Midbrain (tissue), 1 donor: ENCODE results near the gene ZNRD2.
A peak's percentile ranks its signal among the peaks of the same experiment; 100 is the strongest.

Experiments used
- DNase-seq: peaks from one replicate; lab custom pipeline; 2025; lab: John Stamatoyannopoulos, UW

The ZNRD2 gene

GRCh38 chr11:65610404-65610803, 40.1 kb downstream of the ZNRD2 start:
- peak; percentile 23 for DNase-seq

- DNase-seq = peak; percentile 89
Measured at GRCh38 chr11:65611028-65611757, 40.9 kb downstream of the ZNRD2 start.

- DNase-seq = no peak
Measured at GRCh38 chr11:65611758-65612603, 41.7 kb downstream of the ZNRD2 start.

GRCh38 chr11:65612691-65613090, 42.4 kb downstream of the ZNRD2 start:
- DNase-seq = no peak

GRCh38 chr11:65613091-65613928, 43.0 kb downstream of the ZNRD2 start:
- no peak for DNase-seq

GRCh38 chr11:65615229-65615949, 45.1 kb downstream of the ZNRD2 start, which contains the start of gene PCNX3:
Gene PCNX3 (plus strand): TSS chr11:65615776. CDS start chr11:65616312, 536 bp downstream.
- DNase-seq = peak; percentile 100

GRCh38 chr11:65615950-65616574, 45.8 kb downstream of the ZNRD2 start:
- no peak for DNase-seq

GRCh38 chr11:65616575-65617001, 46.3 kb downstream of the ZNRD2 start:
- DNase-seq = no peak

- DNase-seq = no peak
Measured at GRCh38 chr11:65617136-65617850, 47.0 kb downstream of the ZNRD2 start.

- DNase-seq = no peak
Measured at GRCh38 chr11:65617990-65618751, 47.9 kb downstream of the ZNRD2 start.

- DNase-seq = no peak
Measured at GRCh38 chr11:65618763-65619162, 48.5 kb downstream of the ZNRD2 start.

GRCh38 chr11:65619281-65619928, 49.1 kb downstream of the ZNRD2 start:
- DNase-seq = no peak

- DNase-seq = no peak
Measured at GRCh38 chr11:65620666-65621065, 50.4 kb downstream of the ZNRD2 start.

- no peak for DNase-seq
Measured at GRCh38 chr11:65621460-65621859, 51.2 kb downstream of the ZNRD2 start.
